Pons (tissue), 1 donor: ENCODE results near the gene CNTNAP5.

Experiments
- DNase-seq: peaks from one replicate; pipeline ENCODE4 v3.0.0-alpha.2; 2016; ENCODE audit warnings: low spot score

The CNTNAP5 gene

DNA sequence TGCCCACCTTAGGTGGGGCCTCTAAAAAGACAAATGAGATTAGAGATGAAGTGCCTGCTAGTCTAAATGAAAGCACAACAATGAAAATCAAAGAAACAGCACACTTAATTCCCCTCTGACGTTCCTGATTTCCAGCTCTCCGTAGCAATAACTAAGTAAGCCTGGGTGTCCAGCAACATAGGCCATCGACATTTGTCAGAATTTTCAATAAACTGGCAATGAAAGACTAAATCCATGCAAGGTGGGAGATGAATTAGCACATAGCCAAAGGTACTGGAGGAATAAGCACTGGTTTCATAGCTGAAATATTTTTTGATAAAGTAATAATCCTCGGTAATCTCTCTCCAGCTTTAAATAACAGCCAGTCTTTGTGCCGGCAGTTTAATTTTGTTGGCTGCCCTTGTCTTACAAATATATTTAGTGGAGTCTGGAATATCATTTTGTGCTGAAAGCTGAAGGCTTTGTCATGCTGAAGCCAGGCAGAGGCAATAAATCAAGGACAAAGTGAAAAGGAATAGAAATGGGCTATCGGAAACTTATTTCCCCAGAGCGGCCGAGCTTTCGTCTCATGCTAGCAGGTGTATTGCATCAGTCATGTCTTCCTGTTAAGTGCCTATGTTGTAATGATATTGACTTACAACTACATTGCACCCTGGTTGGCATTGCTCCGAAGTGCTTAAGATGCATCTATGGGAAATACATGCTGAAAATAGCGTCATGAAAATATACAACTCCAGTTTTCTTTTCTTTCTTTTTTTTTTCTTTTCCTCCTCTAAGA is 790.1 kb downstream of the CNTNAP5 start:
- DNase-seq: no peak

DNA sequence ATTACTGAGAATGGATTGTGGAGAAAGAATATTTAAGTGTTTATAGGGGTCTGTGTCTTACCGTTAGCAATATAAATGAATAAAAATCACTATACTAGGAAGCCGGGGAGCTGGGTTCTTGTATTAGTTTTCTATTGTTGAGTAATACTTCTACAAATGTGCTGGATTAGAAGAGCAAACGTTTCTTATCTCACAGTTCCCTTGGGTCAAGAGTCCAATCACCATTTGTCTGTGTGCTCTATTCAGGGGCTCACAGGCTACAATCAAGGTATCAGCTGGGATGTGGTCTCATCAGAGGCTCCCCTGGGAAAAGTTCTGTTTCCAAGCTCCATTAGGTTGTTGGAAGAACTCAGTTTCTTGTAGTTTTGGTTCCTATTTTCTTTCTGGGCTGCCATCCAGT is 790.9 kb downstream of the CNTNAP5 start:
- DNase-seq: no peak

DNA sequence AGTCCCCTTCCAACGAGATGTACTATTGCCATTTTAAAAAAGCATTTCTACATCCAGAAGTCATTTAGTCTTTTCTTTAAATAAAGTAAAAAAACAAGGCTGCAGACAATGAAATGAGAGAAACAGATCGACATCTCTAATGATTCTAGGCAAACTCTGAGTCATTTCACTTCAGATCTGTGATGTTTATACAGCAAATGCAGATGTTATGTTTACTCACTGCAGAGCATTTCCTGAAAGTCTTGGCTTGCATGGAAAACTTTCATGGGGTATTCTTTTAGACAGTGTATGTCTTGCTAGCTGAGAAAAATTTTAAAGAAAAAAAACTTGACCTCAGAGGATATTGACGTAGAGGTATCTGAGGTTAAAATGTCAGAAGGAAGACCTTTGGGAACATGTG is 797.4 kb downstream of the CNTNAP5 start:
- no peak for DNase-seq

DNA sequence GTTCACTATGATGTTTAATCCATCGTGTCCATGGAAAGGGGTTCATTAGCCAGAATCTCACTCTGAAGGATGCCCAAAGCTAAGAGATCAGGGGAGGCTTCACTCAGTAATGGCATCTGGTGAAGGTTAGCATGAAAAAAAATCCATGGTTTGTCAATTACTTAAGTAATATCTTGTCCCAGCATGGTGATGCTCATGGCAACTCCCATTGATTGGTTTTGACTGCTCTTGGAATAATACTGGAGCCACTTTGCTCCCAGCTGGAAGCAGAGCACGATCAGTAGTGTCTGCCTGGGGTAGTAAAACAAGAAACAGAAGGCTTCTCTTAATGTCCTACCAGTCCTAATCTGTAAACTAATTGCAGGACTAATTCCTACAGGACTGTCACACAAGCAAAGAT is 799.4 kb downstream of the CNTNAP5 start:
- DNase-seq: no peak

DNA sequence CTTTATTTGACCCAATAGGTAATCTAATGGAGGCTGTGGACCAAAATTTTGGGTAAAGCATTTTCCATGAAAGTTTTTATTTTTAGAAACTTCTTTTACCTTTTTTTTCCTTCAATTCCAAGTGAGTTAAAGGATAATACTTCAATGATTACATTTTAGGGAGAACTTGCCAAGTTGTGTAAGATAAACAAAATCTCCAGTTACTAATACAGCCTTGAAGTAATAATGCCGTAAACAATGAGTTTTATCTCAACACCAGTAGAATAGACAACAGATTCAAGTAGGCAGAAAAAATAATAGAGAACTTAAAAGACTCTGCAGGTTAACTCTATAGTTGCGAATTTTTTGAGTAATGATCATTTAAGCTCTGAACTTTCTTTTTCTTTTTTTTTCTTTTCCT is 807.4 kb downstream of the CNTNAP5 start:
- DNase-seq: no peak

DNA sequence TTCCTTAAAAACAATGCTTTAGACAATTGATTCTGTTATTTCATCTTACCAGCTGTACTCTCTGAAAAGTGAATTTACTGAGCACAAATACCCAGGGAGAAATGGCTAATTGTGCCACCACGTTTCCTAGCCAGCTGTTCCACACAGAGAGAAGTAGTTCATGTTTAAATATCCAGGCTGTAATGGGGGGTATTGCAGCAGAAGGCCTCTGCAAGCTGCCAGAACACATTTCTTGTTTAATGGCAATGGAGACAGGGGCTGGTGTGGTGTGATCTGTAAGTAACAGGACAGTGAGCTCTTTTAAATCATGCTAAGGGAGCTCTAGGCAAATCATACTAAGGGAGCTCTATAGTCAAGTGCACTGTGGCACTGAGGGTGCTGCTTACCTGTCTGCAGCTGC is 809.2 kb downstream of the CNTNAP5 start:
- DNase-seq: no peak

DNA sequence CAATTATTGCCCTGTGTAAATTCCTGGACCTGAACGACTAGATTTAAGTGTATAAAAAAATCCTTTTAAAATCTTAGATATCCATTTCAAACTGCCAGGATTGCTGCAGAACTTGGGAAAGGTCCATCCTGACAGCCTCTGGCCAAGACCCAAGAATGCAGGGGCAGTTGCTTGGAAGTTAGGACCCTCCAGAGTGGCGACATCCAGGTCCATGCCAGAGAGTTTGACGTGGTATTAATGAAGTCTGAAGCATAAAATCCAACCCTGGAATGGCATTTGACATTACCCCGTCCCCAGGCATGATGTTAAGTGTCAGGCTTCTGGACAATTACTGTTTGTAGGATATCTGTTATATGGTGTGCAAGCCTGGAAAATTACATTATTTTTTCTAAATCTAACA is 810.2 kb downstream of the CNTNAP5 start:
- DNase-seq: no peak

DNA sequence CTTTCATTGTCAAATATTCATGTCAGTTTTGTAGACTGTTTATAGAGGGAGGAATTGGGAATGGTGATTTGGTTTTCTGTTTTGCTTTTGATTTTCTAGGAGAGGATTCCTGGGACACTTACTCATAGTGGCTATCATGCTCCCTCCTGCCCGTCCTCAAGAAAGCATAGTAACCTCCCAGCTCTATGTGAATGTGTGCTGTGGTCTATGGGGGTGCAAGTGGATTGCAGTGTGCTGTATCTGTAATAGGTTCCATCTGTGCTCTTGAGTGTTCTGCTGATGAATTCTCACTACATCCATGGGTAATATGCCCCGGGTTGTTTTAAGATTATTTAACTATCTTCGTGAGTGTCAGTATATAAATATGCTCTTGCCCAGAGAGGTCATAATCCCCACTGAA is 811.3 kb downstream of the CNTNAP5 start:
- DNase-seq: no peak

DNA sequence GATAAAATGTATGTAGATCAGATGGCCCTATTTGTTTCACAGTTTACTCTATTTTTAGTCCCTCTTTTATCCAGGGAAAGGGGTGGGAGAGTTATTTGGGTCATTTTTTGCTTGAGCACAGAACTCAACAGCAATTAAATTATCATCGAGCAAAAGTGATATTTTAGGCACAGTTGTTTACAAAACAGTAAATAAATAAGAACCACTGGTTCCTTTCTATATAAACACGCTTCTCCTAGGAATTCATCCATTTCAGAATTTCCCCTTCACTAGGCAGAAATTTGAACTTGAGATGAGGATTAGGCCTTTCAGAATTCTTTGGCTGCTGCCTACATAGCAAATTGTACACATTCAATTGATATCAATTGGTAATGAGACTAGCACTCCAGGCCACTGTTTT is 812.4 kb downstream of the CNTNAP5 start:
- no peak for DNase-seq

DNA sequence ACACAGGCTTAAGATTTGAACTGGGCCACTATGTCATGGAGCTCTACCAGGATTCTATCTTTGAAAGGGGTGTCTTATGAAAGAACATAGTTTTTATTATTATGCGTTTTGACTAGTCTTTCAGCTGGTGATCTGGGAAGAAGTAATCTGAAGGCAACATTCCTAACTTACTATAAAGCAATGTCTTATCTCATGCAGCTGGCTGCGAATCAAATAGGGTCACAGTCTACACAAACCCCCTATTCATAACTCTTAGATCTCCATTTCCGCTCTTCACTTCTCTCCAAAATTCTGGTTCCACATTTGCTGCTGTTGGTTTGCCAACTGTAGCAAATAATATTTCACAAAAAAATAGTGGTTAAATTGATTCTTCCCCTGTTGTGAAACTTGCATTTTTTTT is 813.3 kb downstream of the CNTNAP5 start:
- DNase-seq: no peak

DNA sequence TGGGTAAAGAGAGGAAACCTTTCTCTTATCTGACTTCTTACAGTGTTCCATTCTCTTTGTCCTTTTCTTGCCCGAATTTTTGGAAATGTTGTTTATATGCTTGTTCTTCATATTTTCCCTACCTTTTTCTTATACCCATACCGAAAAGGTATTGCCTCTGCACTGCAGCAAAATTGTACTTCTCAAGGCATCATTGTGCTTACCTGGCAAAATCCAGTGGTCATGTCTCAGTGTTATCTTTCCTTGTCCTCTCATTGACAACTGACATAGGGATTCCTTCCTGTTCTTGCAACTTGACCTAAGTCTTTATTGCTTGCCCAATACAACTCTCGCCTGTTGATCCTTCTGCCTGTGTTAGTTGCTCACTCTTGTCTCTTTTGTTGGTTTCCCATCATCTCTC is 842.2 kb downstream of the CNTNAP5 start:
- DNase-seq: no peak

DNA sequence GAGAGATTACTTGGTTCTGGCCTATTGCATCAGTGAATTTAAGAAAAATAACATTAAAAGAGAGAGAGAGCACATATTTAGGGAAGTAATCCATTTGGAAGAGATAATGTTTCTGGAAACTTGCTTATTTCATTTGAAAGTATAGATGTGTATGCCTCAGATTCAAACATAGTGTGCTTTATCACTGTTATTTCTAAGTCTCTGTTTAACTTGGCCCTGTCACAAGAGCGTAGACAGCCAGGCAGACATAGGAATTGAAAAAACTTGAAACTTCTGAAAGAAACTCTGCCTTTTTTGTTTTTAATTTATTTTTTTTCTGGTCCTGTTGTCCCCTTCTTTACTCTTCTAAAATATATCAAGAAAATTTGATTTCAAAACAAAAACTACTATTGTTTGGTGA is 849.1 kb downstream of the CNTNAP5 start:
- DNase-seq: no peak

DNA sequence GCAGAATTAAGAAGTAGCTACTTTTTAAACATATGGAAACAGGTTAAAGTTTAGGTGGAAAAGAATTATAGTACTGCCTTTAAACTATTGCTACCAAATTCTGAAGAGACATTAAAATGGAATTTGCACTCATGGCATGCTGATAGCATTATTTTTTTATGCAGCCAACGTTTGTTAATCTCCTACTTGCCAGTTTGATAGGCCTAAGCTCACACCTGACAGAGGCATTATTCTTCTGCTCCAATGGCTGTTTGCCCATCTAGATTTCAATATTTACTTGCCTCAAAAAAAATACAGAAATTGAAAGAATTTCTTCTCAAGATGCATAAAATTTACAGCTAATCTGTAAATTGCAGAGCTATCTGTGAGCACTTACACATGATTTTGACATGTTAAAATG is 849.6 kb downstream of the CNTNAP5 start:
- DNase-seq: no peak

DNA sequence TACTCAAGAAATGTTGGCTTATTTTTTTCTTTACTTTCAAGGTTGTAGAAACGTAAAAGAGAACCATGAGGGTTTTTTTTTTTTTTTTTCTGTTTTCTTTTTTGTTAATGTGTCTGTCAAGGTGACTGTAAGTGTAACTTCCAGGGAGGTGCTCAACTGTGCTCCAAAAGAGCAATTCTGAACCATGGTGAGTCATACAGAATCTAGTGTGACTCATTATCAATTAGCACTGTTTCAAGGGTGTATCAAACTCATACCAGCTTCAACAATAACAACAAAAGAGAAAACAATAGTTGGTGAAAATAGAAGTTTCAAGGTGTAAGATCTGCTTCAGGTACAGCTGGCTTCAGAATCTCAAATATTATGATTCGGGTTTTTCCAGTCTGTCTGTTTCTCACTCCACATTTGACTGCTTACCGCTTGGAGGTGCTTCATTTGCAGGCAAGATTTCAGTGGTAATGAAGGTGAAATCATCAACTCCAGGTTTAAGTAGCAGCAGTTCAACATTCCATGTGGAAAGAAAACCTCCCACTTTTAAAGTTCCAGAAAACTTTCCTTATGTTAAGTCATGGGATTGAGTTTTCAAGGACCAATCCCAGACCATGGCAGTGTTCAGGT is 850.6 kb downstream of the CNTNAP5 start:
- no peak for DNase-seq

DNA sequence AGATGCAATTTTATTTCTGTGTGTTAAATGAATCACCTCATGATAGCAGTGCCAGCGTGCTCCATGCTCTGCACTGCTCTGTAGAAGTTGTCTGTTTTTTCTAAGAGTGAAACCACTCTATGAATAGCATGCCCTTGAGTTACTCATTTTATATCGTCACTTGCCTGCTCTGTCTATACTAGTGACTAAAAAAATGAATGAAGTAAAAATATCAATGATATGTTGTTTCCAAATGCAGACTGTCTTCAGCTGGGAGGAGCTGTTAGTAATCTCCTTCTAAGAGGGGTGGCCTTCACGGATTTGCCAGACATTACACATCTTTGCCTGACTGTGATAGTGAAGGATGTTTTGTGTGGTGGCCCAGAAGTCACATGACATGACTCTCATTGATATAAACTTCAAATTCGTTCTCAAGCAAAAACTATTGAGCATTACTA is 852.1 kb downstream of the CNTNAP5 start:
- peak; percentile 9 for DNase-seq

DNA sequence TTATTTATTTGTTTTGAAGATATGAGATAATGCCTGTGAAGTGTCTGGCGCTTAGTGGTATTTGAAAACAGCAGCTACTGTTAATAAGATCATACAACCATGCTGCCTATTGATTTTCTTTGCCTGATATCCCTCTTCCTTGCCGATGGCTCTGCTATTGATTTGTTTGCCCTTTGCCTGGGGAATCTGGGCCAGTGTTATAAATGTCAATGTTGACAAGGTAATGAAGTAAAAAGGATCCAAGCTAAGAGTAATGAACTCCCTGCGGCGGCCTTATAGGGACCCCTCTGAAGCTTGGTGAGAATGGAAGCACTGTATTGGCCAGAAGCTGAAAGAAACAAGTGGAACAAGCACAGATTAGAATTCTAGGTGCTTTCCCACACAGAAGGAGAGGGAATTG is 854.6 kb downstream of the CNTNAP5 start:
- no peak for DNase-seq

DNA sequence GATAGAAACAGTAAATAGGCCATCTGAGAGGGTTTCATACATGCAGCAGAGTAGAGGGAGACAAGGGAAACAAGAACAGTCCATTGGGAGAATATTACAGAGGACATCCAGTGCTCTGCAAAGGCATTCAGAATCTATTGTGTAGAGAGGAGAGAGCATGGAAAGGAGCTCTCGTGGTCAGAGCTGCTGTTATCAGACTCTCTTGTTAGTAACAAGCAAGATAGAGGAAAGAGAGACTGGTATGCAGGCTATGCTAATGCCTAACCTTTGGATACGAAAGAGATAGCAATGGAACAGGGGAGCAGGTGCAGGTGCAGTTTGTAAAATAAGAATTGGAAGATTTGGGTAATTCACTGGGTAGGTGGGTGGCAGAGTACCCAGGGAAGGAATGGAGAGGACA is 855.9 kb downstream of the CNTNAP5 start:
- no peak for DNase-seq

DNA sequence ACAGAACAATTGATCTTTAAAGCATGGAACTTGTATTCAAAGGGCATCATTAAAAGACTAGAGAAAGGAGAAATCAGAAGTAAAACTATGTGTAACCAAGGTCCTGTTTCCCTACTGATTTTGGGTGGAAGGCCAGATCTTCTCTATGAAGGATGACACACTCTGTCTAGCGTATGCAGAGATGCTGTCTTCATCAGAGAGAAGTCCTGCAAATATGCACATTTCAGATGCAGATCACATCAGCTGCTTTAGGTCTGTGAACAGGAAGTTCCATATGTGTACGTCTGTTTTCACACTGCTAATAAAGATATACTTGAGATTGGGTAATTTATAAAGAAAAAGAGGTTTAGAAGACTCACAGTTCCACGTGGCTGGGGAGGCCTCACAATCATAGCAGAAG is 857.3 kb downstream of the CNTNAP5 start:
- no peak for DNase-seq

DNA sequence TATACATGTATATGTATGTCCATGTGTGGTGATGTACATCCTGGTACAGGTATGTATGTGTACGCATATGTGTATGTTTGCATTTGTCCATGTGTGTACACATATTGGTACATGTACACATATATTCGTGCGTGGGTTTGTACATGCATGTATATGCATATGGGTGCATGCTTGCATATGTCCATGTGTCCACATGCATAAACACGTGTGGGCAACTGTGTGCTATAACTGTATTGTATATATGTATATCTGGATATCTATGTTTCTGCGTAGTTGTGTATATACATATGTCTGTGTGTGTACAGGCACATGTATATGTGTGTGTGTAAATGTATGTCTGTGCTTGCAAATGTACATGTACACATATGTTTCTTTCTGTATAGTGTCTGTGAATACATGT is 858.5 kb downstream of the CNTNAP5 start:
- DNase-seq: no peak

DNA sequence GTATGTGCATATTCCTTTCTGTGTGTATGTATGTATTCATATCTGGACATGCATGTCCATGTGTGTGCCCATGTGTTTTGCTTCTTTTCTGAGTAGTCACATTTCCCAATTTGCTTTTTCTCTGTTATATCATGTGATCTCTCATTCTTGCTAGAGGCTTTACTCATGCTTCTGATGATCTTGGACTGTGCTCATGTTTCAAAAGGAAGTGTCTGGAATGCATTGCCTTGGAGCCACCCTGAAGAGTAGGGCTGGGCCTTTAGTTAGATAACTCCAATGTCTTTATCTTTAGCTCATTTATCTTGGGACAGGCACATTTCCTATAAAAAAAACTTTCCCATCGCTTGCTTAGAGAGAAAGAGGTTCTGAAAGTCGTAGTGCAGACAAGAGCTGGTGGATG is 859.2 kb downstream of the CNTNAP5 start:
- no peak for DNase-seq

DNA sequence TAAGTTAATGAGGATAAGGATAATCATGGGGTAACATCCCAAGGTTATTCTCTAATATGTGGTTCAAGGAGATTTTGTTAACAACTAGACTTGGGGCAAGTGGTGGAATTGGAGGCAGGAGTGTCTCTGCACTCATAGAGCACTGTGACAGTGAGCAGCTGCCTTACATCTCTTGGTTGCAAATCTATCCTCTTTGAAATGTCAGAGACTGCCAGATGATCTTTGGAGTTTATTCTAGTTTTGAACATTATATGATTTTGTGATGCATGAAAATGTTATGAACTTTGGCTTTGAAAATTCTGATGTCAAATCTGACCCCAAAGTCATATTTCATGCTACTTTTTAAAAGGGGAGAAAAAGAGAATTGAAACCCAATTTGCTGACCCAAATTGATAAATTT is 861.1 kb downstream of the CNTNAP5 start:
- no peak for DNase-seq

DNA sequence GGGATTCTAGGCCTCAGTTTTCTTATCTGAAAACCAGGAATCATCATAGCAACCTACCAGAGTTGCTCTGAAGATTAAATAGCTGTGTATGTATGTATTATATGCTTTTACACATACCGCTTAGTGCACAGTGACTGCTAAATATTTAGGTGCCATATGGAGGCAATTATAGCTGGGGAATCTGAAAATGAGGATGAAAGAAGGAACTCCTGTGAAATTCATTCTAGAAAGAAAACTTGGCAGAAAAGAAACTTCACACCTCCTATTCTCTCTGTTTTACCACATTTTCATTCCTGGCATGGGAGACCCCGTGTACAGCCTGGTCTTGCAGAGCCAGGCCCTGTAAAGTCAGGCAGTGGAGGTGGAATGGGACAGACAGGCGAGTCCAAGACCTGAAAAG is 862.4 kb downstream of the CNTNAP5 start:
- no peak for DNase-seq

DNA sequence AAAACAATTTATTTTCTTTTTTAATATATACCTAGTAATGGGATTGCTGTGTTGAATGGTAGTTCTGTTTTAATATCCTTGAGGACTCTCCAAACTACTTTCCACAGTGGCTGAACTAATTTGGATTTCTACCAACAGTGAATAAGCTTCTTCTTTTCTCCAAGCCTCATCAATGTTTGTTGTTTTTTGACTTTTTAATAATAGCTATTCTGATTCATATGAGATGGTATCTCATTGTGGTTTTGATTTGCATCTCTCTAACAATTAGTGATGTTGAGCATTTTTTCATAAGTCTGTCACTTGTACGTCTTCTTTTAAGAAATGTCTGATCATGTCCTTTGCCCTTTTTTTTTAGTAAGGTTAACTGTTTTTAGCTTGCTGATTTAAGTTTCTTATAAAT is 863.3 kb downstream of the CNTNAP5 start:
- no peak for DNase-seq

DNA sequence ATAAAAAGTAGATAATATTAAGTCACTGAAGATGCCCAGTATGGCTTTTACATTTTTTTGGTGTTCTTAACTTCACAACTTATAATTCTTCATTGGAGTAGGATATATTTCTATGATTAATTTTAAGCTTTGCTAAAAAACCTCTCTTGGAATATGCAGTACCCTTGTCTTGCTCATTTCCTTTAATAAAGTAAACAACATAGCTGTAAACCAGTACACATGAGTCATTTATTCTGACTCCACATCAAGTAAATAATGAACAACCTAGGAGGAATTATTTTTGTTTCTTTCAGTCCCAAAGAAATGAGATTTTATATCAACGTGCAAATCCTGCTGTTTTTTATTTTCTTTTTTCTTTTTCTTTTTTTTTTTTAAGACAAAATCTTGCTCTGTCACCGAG is 869.1 kb downstream of the CNTNAP5 start:
- DNase-seq: no peak
